HEK293 (cell line): Measurements from ENCODE around the gene ZCCHC8.

Experiments
- CTCF ChIA-PET: fragments of 350-600 bp; formaldehyde crosslinking; extraction: SDS; loops from one replicate; lab custom pipeline; 2021; ENCODE audit warnings: antibody characterized with exemption; lab: Yijun Ruan, JAX
- POLR2A ChIA-PET: fragments of 300-600 bp; formaldehyde crosslinking; extraction: SDS; loops from one replicate; lab custom pipeline; 2020; ENCODE audit warnings: antibody characterized with exemption, inconsistent platforms; lab: Yijun Ruan, JAX
- H3K27ac ChIP-seq: fragments of 200-500 bp; sonication (Bioruptor generic); 2 replicates; pipeline ENCODE4 v1.5.1; 2014; ENCODE audit warnings: low read depth, low read length, control low read depth, inconsistent platforms; ENCODE audit errors: extremely low read depth
- H3K36me3 ChIP-seq, 2 experiments: fragments of 200-500 bp in 1 of 2; sonication (Bioruptor generic) in 1 of 2; 1 replicate in 1 of 2; 2 replicates in 1 of 2; pipeline ENCODE4 v1.5.1; 2014 to 2017; ENCODE audit warnings: inconsistent platforms in 2 of 2, low read length in 2 of 2; ENCODE audit not compliant: control insufficient read depth in 2 of 2, insufficient read depth in 1 of 2
- H3K4me1 ChIP-seq: fragments of 200-500 bp; sonication (Bioruptor generic); 2 replicates; pipeline ENCODE4 v1.5.1; 2014; ENCODE audit warnings: mild to moderate bottlenecking, low read length, inconsistent platforms; ENCODE audit not compliant: control insufficient read depth, insufficient read depth
- H3K4me3 ChIP-seq: 2 replicates; pipeline ENCODE4 v1.5.1; 2011; ENCODE audit warnings: low read depth, mild to moderate bottlenecking, control low read depth, low read length, moderate library complexity
- H3K9me3 ChIP-seq: fragments of 200-500 bp; sonication (Bioruptor generic); 2 replicates; pipeline ENCODE4 v1.5.1; 2014; ENCODE audit warnings: low read depth, low read length, inconsistent platforms; ENCODE audit not compliant: control insufficient read depth, insufficient read depth
- GLI2 ChIP-seq: fragments of 450-650 bp; formaldehyde crosslinking; IDR thresholded peaks from 2 replicates; pipeline ENCODE4; 2017; ENCODE audit warnings: missing biosample characterization, missing genetic modification characterization, low read depth, borderline replicate concordance
- OSR2 ChIP-seq: fragments of 450-650 bp; formaldehyde crosslinking; IDR thresholded peaks from 2 replicates; pipeline ENCODE4 v1.5.1; 2016; ENCODE audit warnings: missing biosample characterization, missing genetic modification characterization
- ZNF10 ChIP-seq: fragments of 450-650 bp; formaldehyde crosslinking; IDR thresholded peaks from 2 replicates; pipeline ENCODE4 v1.5.1; 2017; ENCODE audit warnings: missing biosample characterization, missing genetic modification characterization
- ZNF146 ChIP-seq: fragments of 450-650 bp; formaldehyde crosslinking; IDR thresholded peaks from 2 replicates; pipeline ENCODE4 v1.5.1; 2016; ENCODE audit warnings: missing biosample characterization, missing genetic modification characterization
- ZNF324 ChIP-seq: fragments of 450-650 bp; formaldehyde crosslinking; IDR thresholded peaks from 2 replicates; pipeline ENCODE4 v1.5.1; 2016; ENCODE audit warnings: missing biosample characterization, missing genetic modification characterization
- ZNF514 ChIP-seq: fragments of 450-650 bp; formaldehyde crosslinking; IDR thresholded peaks from 2 replicates; pipeline ENCODE4 v1.5.1; 2016; ENCODE audit warnings: missing biosample characterization, missing genetic modification characterization
- ZNF521 ChIP-seq: fragments of 450-650 bp; formaldehyde crosslinking; IDR thresholded peaks from 2 replicates; pipeline ENCODE4 v1.5.1; 2017; ENCODE audit warnings: missing biosample characterization, mild to moderate bottlenecking, missing genetic modification characterization
- ZNF529 ChIP-seq: fragments of 450-650 bp; formaldehyde crosslinking; IDR thresholded peaks from 2 replicates; pipeline ENCODE4 v1.5.1; 2017; ENCODE audit warnings: missing genetic modification characterization, missing biosample characterization; ENCODE audit not compliant: insufficient replicate concordance
- ZNF555 ChIP-seq: fragments of 450-650 bp; formaldehyde crosslinking; conservative IDR thresholded peaks from 2 replicates; pipeline ENCODE4 v1.5.1; 2017; ENCODE audit warnings: missing biosample characterization, mild to moderate bottlenecking, missing genetic modification characterization, inconsistent platforms
- ZNF585B ChIP-seq: fragments of 450-650 bp; formaldehyde crosslinking; IDR thresholded peaks from 2 replicates; pipeline ENCODE4 v1.5.1; 2016; ENCODE audit warnings: missing biosample characterization, missing genetic modification characterization
- ZNF843 ChIP-seq: fragments of 450-650 bp; formaldehyde crosslinking; IDR thresholded peaks from 2 replicates; pipeline ENCODE4 v1.5.1; 2016; ENCODE audit warnings: missing biosample characterization, missing genetic modification characterization
- TF ChIP-seq, protein P1 (sequence below): fragments of 450-650 bp; formaldehyde crosslinking; IDR thresholded peaks from 2 replicates; pipeline ENCODE4 v1.5.1; 2017; ENCODE audit warnings: missing biosample characterization, missing genetic modification characterization
- TF ChIP-seq, protein P2 (sequence below): fragments of 450-650 bp; formaldehyde crosslinking; IDR thresholded peaks from 2 replicates; pipeline ENCODE4 v1.5.1; 2016; ENCODE audit warnings: missing biosample characterization, missing genetic modification characterization
- TF ChIP-seq, protein P3 (sequence below): fragments of 450-650 bp; formaldehyde crosslinking; IDR thresholded peaks from 2 replicates; pipeline ENCODE4 v1.5.1; 2016; ENCODE audit warnings: missing biosample characterization, missing genetic modification characterization
- TF ChIP-seq, protein P4 (sequence below): fragments of 450-650 bp; formaldehyde crosslinking; IDR thresholded peaks from 2 replicates; pipeline ENCODE4 v1.5.1; 2016; ENCODE audit warnings: missing biosample characterization, missing genetic modification characterization
- TF ChIP-seq, protein P5 (sequence below): fragments of 450-650 bp; formaldehyde crosslinking; IDR thresholded peaks from 2 replicates; pipeline ENCODE4 v1.5.1; 2016; ENCODE audit warnings: missing biosample characterization, missing genetic modification characterization
- TF ChIP-seq, protein P6 (sequence below): fragments of 450-650 bp; formaldehyde crosslinking; IDR thresholded peaks from 2 replicates; pipeline ENCODE4 v1.5.1; 2016; ENCODE audit warnings: missing biosample characterization, missing genetic modification characterization

ZCCHC8 gene

DNA sequence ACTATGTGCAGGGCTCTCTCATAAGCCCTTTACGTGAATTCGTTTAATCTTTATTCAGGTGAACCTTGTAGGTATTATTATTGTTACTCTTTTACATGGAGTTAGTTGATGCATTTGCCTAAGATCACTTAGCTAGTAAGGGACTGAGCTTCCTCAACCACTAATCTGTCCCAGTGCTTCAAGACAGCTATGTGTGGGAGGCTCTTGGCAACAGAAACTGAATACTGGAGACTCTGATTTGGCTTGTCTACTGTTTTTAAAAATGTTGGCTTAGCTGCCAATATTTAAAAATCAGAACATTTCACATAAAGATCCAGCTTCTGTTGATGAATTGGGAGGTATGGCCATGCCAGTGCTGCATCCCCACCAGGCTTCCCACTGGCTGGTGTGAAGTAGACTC, 33.1 kb upstream of the ZCCHC8 start (continued):
- TF ChIP-seq, protein P1, sequence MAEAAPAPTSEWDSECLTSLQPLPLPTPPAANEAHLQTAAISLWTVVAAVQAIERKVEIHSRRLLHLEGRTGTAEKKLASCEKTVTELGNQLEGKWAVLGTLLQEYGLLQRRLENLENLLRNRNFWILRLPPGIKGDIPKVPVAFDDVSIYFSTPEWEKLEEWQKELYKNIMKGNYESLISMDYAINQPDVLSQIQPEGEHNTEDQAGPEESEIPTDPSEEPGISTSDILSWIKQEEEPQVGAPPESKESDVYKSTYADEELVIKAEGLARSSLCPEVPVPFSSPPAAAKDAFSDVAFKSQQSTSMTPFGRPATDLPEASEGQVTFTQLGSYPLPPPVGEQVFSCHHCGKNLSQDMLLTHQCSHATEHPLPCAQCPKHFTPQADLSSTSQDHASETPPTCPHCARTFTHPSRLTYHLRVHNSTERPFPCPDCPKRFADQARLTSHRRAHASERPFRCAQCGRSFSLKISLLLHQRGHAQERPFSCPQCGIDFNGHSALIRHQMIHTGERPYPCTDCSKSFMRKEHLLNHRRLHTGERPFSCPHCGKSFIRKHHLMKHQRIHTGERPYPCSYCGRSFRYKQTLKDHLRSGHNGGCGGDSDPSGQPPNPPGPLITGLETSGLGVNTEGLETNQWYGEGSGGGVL: no peak
- no peak for TF ChIP-seq ZNF843 (tag by site-specific recombination)
- TF ChIP-seq ZNF555 (tag by site-specific recombination): no peak
- TF ChIP-seq ZNF529 (tag by site-specific recombination): no peak
- no peak for TF ChIP-seq ZNF146 (tag by site-specific recombination)
- TF ChIP-seq, protein P2, sequence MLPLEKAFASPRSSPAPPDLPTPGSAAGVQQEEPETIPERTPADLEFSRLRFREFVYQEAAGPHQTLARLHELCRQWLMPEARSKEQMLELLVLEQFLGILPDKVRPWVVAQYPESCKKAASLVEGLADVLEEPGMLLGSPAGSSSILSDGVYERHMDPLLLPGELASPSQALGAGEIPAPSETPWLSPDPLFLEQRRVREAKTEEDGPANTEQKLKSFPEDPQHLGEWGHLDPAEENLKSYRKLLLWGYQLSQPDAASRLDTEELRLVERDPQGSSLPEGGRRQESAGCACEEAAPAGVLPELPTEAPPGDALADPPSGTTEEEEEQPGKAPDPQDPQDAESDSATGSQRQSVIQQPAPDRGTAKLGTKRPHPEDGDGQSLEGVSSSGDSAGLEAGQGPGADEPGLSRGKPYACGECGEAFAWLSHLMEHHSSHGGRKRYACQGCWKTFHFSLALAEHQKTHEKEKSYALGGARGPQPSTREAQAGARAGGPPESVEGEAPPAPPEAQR (tag by site-specific recombination): no peak

DNA sequence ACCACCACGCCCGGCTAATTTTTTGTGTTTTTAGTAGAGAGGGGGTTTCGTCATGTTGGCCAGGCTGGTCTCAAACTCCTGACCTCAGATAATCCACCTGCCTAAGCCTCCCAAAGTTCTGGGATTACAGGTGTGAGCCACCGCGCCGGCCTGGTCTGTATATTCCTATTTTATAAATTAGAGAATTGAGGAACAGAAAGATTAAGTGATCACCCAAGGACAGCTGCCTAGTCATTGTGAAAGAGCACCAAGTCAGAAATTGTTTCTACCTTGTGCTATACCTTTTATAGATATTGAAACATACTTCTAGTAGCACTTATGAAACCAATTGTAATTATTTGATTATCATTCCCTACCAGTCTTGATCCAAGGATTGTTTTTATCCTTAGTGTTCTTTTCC, 28.3 kb upstream of the ZCCHC8 start:
- ChIA-PET CTCF (interaction anchor here (0.6 to 1.1 kb wide), 3 partner anchors 63 to 327 kb away, joined by 3 read pairs; no protein-coding TSS in a partner anchor), POLR2A (no interaction called here)
- TF ChIP-seq ZNF10 (tag by site-specific recombination) (no peak), OSR2 (tag by site-specific recombination) (no peak), ZNF521 (no peak), ZNF585B (no peak), ZNF324 (tag by site-specific recombination) (no peak), ZNF514 (tag by site-specific recombination) (no peak), GLI2 (tag by site-specific recombination) (no peak)
- TF ChIP-seq, protein P3, sequence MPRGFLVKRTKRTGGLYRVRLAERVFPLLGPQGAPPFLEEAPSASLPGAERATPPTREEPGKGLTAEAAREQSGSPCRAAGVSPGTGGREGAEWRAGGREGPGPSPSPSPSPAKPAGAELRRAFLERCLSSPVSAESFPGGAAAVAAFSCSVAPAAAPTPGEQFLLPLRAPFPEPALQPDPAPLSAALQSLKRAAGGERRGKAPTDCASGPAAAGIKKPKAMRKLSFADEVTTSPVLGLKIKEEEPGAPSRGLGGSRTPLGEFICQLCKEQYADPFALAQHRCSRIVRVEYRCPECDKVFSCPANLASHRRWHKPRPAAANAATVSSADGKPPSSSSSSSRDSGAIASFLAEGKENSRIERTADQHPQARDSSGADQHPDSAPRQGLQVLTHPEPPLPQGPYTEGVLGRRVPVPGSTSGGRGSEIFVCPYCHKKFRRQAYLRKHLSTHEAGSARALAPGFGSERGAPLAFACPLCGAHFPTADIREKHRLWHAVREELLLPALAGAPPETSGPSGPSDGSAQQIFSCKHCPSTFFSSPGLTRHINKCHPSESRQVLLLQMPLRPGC (tag by site-specific recombination): no peak
- TF ChIP-seq, protein P4, sequence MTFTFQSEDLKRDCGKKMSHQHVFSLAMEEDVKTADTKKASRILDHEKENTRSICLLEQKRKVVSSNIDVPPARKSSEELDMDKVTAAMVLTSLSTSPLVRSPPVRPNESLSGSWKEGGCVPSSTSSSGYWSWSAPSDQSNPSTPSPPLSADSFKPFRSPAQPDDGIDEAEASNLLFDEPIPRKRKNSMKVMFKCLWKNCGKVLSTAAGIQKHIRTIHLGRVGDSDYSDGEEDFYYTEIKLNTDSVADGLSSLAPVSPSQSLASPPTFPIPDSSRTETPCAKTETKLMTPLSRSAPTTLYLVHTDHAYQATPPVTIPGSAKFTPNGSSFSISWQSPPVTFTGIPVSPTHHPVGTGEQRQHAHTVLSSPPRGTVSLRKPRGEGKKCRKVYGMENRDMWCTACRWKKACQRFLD (tag by site-specific recombination): no peak
- TF ChIP-seq, protein P5, sequence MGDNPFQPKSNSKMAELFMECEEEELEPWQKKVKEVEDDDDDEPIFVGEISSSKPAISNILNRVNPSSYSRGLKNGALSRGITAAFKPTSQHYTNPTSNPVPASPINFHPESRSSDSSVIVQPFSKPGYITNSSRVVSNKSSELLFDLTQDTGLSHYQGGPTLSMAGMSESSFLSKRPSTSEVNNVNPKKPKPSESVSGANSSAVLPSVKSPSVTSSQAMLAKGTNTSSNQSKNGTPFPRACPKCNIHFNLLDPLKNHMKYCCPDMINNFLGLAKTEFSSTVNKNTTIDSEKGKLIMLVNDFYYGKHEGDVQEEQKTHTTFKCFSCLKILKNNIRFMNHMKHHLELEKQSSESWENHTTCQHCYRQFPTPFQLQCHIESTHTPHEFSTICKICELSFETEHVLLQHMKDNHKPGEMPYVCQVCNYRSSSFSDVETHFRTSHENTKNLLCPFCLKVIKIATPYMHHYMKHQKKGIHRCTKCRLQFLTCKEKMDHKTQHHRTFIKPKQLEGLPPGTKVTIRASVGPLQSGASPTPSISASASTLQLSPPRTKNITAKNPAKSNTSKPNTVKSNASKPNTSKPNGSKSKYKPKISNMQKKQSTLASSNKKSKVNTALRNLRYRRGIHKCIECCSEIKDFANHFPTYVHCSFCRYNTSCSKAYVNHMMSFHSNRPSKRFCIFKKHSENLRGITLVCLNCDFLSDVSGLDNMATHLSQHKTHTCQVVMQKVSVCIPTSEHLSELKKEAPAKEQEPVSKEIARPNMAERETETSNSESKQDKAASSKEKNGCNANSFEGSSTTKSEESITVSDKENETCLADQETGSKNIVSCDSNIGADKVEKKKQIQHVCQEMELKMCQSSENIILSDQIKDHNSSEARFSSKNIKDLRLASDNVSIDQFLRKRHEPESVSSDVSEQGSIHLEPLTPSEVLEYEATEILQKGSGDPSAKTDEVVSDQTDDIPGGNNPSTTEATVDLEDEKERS (tag by site-specific recombination): no peak
- TF ChIP-seq, protein P6, sequence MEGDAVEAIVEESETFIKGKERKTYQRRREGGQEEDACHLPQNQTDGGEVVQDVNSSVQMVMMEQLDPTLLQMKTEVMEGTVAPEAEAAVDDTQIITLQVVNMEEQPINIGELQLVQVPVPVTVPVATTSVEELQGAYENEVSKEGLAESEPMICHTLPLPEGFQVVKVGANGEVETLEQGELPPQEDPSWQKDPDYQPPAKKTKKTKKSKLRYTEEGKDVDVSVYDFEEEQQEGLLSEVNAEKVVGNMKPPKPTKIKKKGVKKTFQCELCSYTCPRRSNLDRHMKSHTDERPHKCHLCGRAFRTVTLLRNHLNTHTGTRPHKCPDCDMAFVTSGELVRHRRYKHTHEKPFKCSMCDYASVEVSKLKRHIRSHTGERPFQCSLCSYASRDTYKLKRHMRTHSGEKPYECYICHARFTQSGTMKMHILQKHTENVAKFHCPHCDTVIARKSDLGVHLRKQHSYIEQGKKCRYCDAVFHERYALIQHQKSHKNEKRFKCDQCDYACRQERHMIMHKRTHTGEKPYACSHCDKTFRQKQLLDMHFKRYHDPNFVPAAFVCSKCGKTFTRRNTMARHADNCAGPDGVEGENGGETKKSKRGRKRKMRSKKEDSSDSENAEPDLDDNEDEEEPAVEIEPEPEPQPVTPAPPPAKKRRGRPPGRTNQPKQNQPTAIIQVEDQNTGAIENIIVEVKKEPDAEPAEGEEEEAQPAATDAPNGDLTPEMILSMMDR (tag by site-specific recombination): no peak
- Histone ChIP-seq H3K36me3 (peaks cover 38 to 48% of the 10 kb centered on the region in 2 experiments), H3K4me3 (no peak overlapping the region), H3K27ac (no peak overlapping the region), H3K4me1 (0 out of 2 replicates have a peak, but pooled peaks cover 3% of the 10 kb centered on the region), H3K9me3 (no peaks in the 10 kb centered on the region)
